NCI-H774 (cell line): ENCODE measurements around the gene DSP.
A peak's percentile ranks its signal among the peaks of the same experiment; 100 is the strongest.

Experiments used
- DNase-seq: peaks from one replicate; lab custom pipeline; 2025; lab: John Stamatoyannopoulos, UW

DSP gene

GRCh38 chr6:7559651-7560385, 18.3 kb downstream of the DSP start:
- DNase-seq: peak; percentile 46

GRCh38 chr6:7561153-7561964, 19.9 kb downstream of the DSP start:
- DNase-seq: peak; percentile 94

GRCh38 chr6:7562769-7563168, 21.3 kb downstream of the DSP start:
- DNase-seq: peak; percentile 16

GRCh38 chr6:7566107-7566506, 24.6 kb downstream of the DSP start:
- no peak for DNase-seq

GRCh38 chr6:7566617-7567173, 25.2 kb downstream of the DSP start:
- DNase-seq: no peak

- DNase-seq: no peak
These were observed 26.6 kb downstream of the DSP start for GRCh38 chr6:7568021-7568420.

GRCh38 chr6:7569082-7569481, 27.6 kb downstream of the DSP start:
- no peak for DNase-seq

GRCh38 chr6:7572213-7572943, 30.9 kb downstream of the DSP start:
- no peak for DNase-seq

GRCh38 chr6:7574500-7574899, 33.0 kb downstream of the DSP start:
- DNase-seq: no peak

GRCh38 chr6:7578516-7578915, 37.0 kb downstream of the DSP start:
- no peak for DNase-seq

GRCh38 chr6:7578931-7579330, 37.5 kb downstream of the DSP start:
- DNase-seq: no peak

- DNase-seq: no peak
These were observed 38.4 kb downstream of the DSP start for GRCh38 chr6:7579851-7580250.

GRCh38 chr6:7580537-7580926, 39.1 kb downstream of the DSP start:
- no peak for DNase-seq

- DNase-seq: no peak
These were observed 39.6 kb downstream of the DSP start for GRCh38 chr6:7580927-7581618.

- DNase-seq: no peak
These were observed 43.9 kb downstream of the DSP start for GRCh38 chr6:7585287-7585930.

- no peak for DNase-seq
These were observed 46.2 kb downstream of the DSP start for GRCh38 chr6:7587631-7588100.

GRCh38 chr6:7588506-7588905, 47.0 kb downstream of the DSP start:
- DNase-seq: no peak

- no peak for DNase-seq
These were observed 47.8 kb downstream of the DSP start for GRCh38 chr6:7589221-7589620.

GRCh38 chr6:7589949-7590917, 48.8 kb downstream of the DSP start, which contains the start of gene SNRNP48:
Gene SNRNP48 (plus strand): TSS chr6:7590198. CDS start chr6:7590258, 60 bp downstream.
- peak; percentile 88 for DNase-seq

GRCh38 chr6:7590918-7591302, 49.4 kb downstream of the DSP start:
- DNase-seq: no peak
